ENCODE results near the gene MEF2C. TPM values are rescaled to one million over a fixed set of nuclear protein-coding genes. Genes with fewer than 3 reads are reported as not detected.

MEF2C gene
- total RNA-seq, 2 donors from 2014 or later: 94.0 to 104 TPM

DNA sequence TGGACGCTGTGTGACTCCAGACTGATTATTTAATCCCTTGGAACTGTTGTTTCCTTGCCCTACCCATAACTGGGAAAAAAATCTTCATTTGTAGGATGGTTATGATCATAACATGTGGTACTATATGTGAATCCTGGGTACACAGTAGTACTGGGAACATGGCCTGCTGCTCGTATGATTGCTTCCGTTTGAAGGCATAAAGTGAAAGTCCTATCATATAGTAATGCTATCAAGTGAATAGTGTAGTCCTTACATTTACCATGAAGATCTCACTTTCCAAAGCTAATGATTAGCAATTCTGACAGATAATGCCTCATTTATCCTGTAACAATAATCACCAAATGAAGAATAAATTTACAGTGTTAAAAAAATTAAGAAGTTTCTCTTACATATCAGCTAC, 53.2 kb downstream of the MEF2C start:
- ATAC-seq (ENCODE audit: insufficient number of reproducible peaks, low FRiP score, low read depth) (no peak), DNase-seq (ENCODE audit: low spot score) (no peak)
- Histone ChIP-seq H3K9me3 (no peaks in the 10 kb centered on the region), H3K27me3 (replicated peaks; ENCODE audit: insufficient read depth) (no peaks in the 10 kb centered on the region), H3K4me1 (ENCODE audit: control insufficient read depth in 1 of 2, low read depth in 2 of 2) (peaks cover 45 to 94% of the 10 kb centered on the region in 2 donors), H3K4me3 (peak overlapping the region; percentile 65), H3K27ac (peak overlapping the region; percentile 77 to 81), H3K36me3 (no peaks in the 10 kb centered on the region)
- TF ChIP-seq, protein P1, sequence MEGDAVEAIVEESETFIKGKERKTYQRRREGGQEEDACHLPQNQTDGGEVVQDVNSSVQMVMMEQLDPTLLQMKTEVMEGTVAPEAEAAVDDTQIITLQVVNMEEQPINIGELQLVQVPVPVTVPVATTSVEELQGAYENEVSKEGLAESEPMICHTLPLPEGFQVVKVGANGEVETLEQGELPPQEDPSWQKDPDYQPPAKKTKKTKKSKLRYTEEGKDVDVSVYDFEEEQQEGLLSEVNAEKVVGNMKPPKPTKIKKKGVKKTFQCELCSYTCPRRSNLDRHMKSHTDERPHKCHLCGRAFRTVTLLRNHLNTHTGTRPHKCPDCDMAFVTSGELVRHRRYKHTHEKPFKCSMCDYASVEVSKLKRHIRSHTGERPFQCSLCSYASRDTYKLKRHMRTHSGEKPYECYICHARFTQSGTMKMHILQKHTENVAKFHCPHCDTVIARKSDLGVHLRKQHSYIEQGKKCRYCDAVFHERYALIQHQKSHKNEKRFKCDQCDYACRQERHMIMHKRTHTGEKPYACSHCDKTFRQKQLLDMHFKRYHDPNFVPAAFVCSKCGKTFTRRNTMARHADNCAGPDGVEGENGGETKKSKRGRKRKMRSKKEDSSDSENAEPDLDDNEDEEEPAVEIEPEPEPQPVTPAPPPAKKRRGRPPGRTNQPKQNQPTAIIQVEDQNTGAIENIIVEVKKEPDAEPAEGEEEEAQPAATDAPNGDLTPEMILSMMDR (IDR thresholded peaks at IDR 0.05): no peak

GRCh38 chr5:88829054-88829453, 53.9 kb downstream of the MEF2C start:
- no peaks in the 10 kb centered on the region for H3K27me3 ChIP-seq (replicated peaks; ENCODE audit: insufficient read depth)
- no peaks in the 10 kb centered on the region for H3K9me3 ChIP-seq
- ATAC-seq (ENCODE audit: insufficient number of reproducible peaks, low FRiP score, low read depth) (no peak), DNase-seq (ENCODE audit: low spot score) (no peak)
- peak overlapping the region; percentile 77 to 81 for H3K27ac ChIP-seq
- H3K36me3 ChIP-seq: no peaks in the 10 kb centered on the region
- TF ChIP-seq, protein P1 (IDR thresholded peaks at IDR 0.05): peak; percentile 46
- H3K4me3 ChIP-seq: peak overlapping the region; percentile 65
- peaks cover 49 to 95% of the 10 kb centered on the region in 2 donors for H3K4me1 ChIP-seq (ENCODE audit: control insufficient read depth in 1 of 2, low read depth in 2 of 2)

DNA sequence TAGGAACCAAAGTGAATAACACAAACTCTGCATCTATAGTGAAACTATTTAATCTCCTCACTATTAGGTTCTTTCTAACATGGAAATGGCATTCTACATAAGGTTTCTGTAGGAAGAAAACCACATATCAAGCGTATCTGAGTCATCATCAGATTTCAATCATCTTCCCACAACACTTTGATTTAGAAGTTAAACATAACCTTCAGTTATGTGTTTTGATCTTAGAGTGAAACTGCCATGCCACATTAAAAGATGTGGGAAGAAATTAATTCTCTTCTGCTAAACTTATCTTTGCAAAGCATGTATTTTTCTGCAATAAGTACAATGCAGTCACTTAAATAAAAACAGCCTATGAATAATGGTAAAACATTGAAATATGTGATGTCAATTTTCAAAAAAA, 55.0 kb downstream of the MEF2C start:
- H3K27ac ChIP-seq: peak overlapping the region; percentile 77 to 81
- ATAC-seq (ENCODE audit: insufficient number of reproducible peaks, low FRiP score, low read depth): no peak
- H3K4me3 ChIP-seq: peak overlapping the region; percentile 55
- no peaks in the 10 kb centered on the region for H3K27me3 ChIP-seq (replicated peaks; ENCODE audit: insufficient read depth)
- DNase-seq (ENCODE audit: low spot score): no peak
- TF ChIP-seq, protein P1 (IDR thresholded peaks at IDR 0.05): no peak
- no peaks in the 10 kb centered on the region for H3K9me3 ChIP-seq
- peaks cover 55 to 90% of the 10 kb centered on the region in 2 donors for H3K4me1 ChIP-seq (ENCODE audit: control insufficient read depth in 1 of 2, low read depth in 2 of 2)
- H3K36me3 ChIP-seq: no peaks in the 10 kb centered on the region

DNA sequence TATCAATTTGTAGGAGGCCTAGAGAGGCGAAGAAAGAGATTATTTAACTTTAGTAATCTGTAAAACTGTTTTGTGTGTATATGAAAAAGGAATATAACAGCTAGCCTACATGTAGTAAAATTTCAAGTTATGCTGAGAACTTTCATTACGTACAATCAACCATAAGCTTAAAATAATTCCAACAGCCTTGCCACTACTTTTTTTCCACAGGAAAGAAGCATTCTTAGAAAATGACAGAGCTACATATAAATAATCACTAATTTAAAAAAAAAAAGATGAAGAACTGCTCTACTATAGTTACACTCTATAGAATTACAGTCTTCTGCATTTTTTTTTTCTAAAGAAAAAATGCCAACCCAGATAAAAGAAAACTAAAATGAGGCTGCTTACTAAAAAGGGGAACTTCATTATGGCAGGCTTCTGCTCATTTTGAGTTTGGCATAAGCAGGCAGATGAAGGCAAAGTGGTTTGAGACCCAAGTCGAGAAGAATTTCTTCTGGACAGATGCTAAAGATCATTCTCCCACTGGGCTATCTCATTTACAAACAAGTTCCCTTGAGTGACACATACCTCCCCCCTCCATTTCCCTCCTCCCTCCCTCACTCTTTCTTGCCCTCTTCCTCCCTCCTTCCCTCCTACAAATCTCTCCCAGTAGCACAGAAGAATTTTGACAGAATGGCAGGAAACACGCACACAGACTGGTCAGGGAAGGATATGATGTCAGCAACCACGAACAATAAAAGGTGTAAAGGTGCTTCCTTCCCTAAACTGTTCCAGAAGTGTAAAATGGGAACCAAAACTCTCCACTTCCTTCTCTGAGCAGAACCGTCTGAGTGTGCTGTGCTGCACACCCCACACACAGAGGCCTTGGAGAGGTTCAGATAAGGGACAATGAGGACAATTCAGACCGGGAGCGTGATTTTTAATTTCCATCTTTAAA, 56.1 kb downstream of the MEF2C start:
- Histone ChIP-seq H3K27ac (peak overlapping the region; percentile 77 to 81), H3K27me3 (replicated peaks; ENCODE audit: insufficient read depth) (no peaks in the 10 kb centered on the region), H3K9me3 (no peaks in the 10 kb centered on the region), H3K4me3 (peak overlapping the region; percentile 55), H3K36me3 (no peaks in the 10 kb centered on the region), H3K4me1 (ENCODE audit: control insufficient read depth in 1 of 2, low read depth in 2 of 2) (peaks cover 46 to 79% of the 10 kb centered on the region in 2 donors)
- DNase-seq (ENCODE audit: low spot score): no peak
- peak; percentile 50 for ATAC-seq (ENCODE audit: insufficient number of reproducible peaks, low FRiP score, low read depth)
- TF ChIP-seq, protein P1 (IDR thresholded peaks at IDR 0.05): no peak

GRCh38 chr5:88825584-88826315, 57.2 kb downstream of the MEF2C start:
- no peaks in the 10 kb centered on the region for H3K36me3 ChIP-seq
- peak overlapping the region; percentile 55 for H3K4me3 ChIP-seq
- H3K4me1 ChIP-seq (ENCODE audit: control insufficient read depth in 1 of 2, low read depth in 2 of 2): peaks cover 45 to 75% of the 10 kb centered on the region in 2 donors
- no peak for DNase-seq (ENCODE audit: low spot score)
- peak overlapping the region; percentile 77 to 81 for H3K27ac ChIP-seq
- no peaks in the 10 kb centered on the region for H3K27me3 ChIP-seq (replicated peaks; ENCODE audit: insufficient read depth)
- TF ChIP-seq, protein P1 (IDR thresholded peaks at IDR 0.05): no peak
- H3K9me3 ChIP-seq: no peaks in the 10 kb centered on the region
- ATAC-seq (ENCODE audit: insufficient number of reproducible peaks, low FRiP score, low read depth): no peak
